ENCODE measurements around the gene NSD2. TPM values are rescaled to one million over a fixed set of nuclear protein-coding genes. Genes with fewer than 3 reads are reported as not detected.

NSD2 gene
- total and polyA plus RNA-seq, 9 of the 15 experiments (the other 6 are each of a cell fraction or from before 2014, with no cell fraction given) = 6.4 to 126 (median 58.8) TPM

DNA sequence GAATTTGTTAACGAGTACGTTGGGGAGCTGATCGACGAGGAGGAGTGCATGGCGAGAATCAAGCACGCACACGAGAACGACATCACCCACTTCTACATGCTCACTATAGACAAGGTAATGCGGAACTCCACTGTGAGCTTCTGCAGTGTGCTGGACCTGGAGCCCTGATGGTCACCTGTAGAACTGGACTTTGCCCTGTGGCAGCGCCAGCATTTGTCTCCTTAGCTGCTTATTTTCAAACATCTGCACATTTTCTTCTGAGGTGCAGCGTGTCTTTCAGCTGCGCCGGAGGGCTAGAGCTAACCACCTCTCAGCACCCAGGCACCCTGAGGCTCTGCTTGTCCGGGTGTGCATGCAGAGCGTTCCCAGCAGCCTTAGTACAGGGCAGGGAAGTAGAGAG lies 89.8 kb downstream of the NSD2 start:
- H3K27me3 ChIP-seq (ENCODE audit: control insufficient read depth in 2 of 2, insufficient read depth in 2 of 2, low read length in 2 of 2) = no peaks in the 10 kb centered on the region
- FAIRE-seq = no peak
- H3K27ac ChIP-seq (ENCODE audit: extremely low read depth, low read depth, low read length) = no peak overlapping the region
- in situ Hi-C loops (cut with MboI) (no loop called here), intact Hi-C loops (cut with micrococcal nuclease) (no loop called here)
- POLR2A ChIA-PET = interaction anchor here (0.7 to 1.1 kb wide), 2 partner anchors 8 to 272 kb away, joined by 3 read pairs; no protein-coding TSS in a partner anchor
- TF ChIP-seq ETV6 (IDR thresholded peaks at IDR 0.05; ENCODE audit: borderline replicate concordance in 1 of 2, low read depth in 2 of 2, low read length in 1 of 2) (no peak), ETV6 (CRISPR knock-in tag; IDR thresholded peaks at IDR 0.05; ENCODE audit: borderline replicate concordance) (no peak), ZNF347 (CRISPR knock-in tag; IDR thresholded peaks at IDR 0.05; ENCODE audit: low read depth) (no peak), ZNF586 (CRISPR knock-in tag; conservative IDR thresholded peaks at IDR 0.05) (no peak), NONO (IDR thresholded peaks at IDR 0.05; ENCODE audit: low read depth in 2 of 2, low read length in 1 of 2) (no peak), ZNF253 (CRISPR knock-in tag; conservative IDR thresholded peaks at IDR 0.05) (no peak), ZNF583 (CRISPR knock-in tag; IDR thresholded peaks at IDR 0.05) (no peak), SMAD3 (CRISPR knock-in tag; conservative IDR thresholded peaks at IDR 0.05) (no peak), FOXK2 (conservative IDR thresholded peaks at IDR 0.05 in 1 of 2, IDR thresholded peaks at IDR 0.05 in 1 of 2; ENCODE audit: low read depth in 2 of 2) (no peak), KLF1 (tag; IDR thresholded peaks at IDR 0.05) (no peak)
- TF ChIP-seq, protein P1, sequence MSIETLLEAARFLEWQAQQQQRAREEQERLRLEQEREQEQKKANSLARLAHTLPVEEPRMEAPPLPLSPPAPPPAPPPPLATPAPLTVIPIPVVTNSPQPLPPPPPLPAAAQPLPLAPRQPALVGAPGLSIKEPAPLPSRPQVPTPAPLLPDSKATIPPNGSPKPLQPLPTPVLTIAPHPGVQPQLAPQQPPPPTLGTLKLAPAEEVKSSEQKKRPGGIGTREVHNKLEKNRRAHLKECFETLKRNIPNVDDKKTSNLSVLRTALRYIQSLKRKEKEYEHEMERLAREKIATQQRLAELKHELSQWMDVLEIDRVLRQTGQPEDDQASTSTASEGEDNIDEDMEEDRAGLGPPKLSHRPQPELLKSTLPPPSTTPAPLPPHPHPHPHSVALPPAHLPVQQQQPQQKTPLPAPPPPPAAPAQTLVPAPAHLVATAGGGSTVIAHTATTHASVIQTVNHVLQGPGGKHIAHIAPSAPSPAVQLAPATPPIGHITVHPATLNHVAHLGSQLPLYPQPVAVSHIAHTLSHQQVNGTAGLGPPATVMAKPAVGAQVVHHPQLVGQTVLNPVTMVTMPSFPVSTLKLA (conservative IDR thresholded peaks at IDR 0.05) = no peak
- TF ChIP-seq, protein P2, sequence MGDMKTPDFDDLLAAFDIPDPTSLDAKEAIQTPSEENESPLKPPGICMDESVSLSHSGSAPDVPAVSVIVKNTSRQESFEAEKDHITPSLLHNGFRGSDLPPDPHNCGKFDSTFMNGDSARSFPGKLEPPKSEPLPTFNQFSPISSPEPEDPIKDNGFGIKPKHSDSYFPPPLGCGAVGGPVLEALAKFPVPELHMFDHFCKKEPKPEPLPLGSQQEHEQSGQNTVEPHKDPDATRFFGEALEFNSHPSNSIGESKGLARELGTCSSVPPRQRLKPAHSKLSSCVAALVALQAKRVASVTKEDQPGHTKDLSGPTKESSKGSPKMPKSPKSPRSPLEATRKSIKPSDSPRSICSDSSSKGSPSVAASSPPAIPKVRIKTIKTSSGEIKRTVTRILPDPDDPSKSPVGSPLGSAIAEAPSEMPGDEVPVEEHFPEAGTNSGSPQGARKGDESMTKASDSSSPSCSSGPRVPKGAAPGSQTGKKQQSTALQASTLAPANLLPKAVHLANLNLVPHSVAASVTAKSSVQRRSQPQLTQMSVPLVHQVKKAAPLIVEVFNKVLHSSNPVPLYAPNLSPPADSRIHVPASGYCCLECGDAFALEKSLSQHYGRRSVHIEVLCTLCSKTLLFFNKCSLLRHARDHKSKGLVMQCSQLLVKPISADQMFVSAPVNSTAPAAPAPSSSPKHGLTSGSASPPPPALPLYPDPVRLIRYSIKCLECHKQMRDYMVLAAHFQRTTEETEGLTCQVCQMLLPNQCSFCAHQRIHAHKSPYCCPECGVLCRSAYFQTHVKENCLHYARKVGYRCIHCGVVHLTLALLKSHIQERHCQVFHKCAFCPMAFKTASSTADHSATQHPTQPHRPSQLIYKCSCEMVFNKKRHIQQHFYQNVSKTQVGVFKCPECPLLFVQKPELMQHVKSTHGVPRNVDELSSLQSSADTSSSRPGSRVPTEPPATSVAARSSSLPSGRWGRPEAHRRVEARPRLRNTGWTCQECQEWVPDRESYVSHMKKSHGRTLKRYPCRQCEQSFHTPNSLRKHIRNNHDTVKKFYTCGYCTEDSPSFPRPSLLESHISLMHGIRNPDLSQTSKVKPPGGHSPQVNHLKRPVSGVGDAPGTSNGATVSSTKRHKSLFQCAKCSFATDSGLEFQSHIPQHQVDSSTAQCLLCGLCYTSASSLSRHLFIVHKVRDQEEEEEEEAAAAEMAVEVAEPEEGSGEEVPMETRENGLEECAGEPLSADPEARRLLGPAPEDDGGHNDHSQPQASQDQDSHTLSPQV (IDR thresholded peaks at IDR 0.05) = no peak
- TF ChIP-seq, protein P3, sequence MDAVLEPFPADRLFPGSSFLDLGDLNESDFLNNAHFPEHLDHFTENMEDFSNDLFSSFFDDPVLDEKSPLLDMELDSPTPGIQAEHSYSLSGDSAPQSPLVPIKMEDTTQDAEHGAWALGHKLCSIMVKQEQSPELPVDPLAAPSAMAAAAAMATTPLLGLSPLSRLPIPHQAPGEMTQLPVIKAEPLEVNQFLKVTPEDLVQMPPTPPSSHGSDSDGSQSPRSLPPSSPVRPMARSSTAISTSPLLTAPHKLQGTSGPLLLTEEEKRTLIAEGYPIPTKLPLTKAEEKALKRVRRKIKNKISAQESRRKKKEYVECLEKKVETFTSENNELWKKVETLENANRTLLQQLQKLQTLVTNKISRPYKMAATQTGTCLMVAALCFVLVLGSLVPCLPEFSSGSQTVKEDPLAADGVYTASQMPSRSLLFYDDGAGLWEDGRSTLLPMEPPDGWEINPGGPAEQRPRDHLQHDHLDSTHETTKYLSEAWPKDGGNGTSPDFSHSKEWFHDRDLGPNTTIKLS (IDR thresholded peaks at IDR 0.05; ENCODE audit: borderline replicate concordance, low read depth) = no peak
- no peak overlapping the region for H3K4me2 ChIP-seq (ENCODE audit: insufficient read depth, low read length)
- H3K79me2 ChIP-seq (ENCODE audit: control insufficient read depth, insufficient read depth, low read length) = peaks cover 13% of the 10 kb centered on the region
- WGBS (ENCODE audit: insufficient coverage, low coverage, missing lambda C conversion rate) = 93% methylated on average over 15 of the region's 15 CpGs
- H2AFZ ChIP-seq (ENCODE audit: low read depth, low read length) = no peak overlapping the region
- H3K36me3 ChIP-seq (ENCODE audit: control insufficient read depth, insufficient read depth, low read length) = peaks cover 95% of the 10 kb centered on the region
- H3K4me3 ChIP-seq = no peak overlapping the region
- CTCF ChIA-PET (ENCODE audit: low intra/inter-chr PET ratio) = no interaction called here
- H3K9me3 ChIP-seq (replicated peaks; ENCODE audit: control insufficient read depth, insufficient read depth, low read depth, low read length) = no peaks in the 10 kb centered on the region
- H3K4me1 ChIP-seq (replicated peaks in 1 of 2; ENCODE audit: control insufficient read depth in 2 of 2, insufficient read depth in 2 of 2, low read length in 2 of 2) = peaks cover 10 to 14% of the 10 kb centered on the region in 2 experiments; a peak in 4 of 5 replicates
- BruUV-seq (replicated peaks) = no TSS peak
- H3K9ac ChIP-seq (ENCODE audit: insufficient read depth in 1 of 2, low read depth in 2 of 2, low read length in 2 of 2) = no peak overlapping the region
- no peaks in the 10 kb centered on the region for H3K9me1 ChIP-seq (ENCODE audit: control insufficient read depth, insufficient read depth, low read length)
- 0 out of 2 replicates have a peak, but pooled peaks cover 4% of the 10 kb centered on the region for H4K20me1 ChIP-seq (replicated peaks; ENCODE audit: control insufficient read depth, insufficient read depth, low read length)
- ATAC-seq = no peak
- DNase-seq (ENCODE audit: extremely low read depth in 1 of 4, low spot score in 3 of 4) = no peak

Measured in K562 (cell line).